ENCODE data around the gene CNN1.
"Not testable (repeated sequence)": the region's sequence is repeated elsewhere in the genome, so short reads cannot be mapped to it uniquely, and the experiment has no call there.

The CNN1 gene

DNA sequence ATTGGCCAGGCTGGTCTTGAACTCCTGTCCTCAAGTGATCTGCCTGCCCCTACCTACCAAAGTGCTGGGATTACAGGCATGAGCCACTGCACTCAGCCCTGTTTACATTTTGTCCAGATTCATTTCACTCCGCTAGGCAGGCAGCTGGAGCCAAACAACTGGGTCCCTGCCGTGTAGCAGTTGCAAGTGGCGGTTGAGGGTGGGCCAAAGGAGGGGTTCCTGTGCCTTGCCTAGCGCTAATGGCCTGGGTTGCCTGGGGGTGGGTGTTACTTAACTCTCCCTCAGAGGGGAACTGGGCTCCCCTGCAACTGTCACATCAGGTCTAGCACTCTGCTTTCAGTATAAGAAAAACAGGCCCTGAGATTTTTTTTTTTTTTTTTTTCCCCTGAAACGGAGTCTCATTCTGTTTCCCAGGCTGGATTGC, 31.4 kb downstream of the CNN1 start:
- no peak for DNase-seq

DNA sequence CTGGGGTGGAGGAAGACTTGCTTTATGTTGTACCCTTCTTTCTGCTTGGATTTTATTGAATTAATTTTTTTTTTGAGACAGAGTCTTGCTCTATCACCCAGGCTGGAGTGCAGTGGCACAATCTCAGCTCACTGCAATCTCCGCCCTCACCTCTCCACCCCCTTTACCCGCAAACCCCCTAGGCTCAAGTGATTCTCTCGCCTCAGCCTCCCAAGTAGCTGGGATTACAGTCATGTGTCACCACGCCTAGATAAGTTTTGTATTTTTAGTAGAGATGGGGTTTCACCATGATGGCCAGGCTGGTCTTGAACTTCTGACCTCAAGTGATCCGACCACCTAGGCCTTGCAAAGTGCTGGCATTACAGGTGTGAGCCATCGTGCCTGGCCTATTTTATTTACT, 34.7 kb downstream of the CNN1 start:
- not testable (repeated sequence) for DNase-seq

DNA sequence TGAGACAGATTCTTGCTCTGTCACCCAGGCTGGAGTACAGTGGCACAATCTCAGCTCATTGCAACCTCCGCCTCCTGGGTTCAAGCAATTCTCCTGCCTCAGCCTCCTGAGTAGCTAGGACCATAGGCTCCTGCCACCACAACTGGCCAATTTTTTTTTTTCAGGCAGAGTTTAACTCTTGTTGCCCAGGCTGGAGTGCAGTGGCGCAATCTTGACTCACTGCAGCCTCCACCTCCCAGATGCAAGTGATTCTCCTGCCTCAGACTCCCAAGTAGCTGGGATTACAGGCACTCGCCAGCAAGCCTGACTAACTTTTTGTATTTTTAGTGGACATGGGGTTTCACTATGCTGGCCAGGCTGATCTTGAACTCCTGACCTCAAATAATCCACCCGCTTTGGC, 35.1 kb downstream of the CNN1 start:
- DNase-seq = not testable (repeated sequence)

DNA sequence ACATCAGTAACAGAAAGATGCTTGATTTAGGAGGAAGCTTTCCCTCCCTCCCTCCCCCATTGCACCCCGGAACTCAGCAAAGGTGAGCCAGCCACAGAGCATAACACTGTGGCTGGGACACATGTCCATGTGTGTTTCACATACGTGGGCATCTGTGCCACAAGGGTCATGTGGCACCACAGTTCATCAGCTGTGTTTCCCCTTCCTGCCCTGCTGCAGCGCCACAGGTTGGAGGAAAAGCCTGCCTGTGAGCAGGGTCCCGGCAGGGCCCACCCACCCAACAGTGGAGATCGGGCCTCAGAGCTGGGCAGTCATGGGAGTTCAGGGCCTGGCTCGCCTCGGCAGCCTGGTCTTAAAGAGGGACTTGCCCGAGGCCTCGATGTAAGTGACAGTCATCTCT, 36.0 kb downstream of the CNN1 start:
- no peak for DNase-seq

DNA sequence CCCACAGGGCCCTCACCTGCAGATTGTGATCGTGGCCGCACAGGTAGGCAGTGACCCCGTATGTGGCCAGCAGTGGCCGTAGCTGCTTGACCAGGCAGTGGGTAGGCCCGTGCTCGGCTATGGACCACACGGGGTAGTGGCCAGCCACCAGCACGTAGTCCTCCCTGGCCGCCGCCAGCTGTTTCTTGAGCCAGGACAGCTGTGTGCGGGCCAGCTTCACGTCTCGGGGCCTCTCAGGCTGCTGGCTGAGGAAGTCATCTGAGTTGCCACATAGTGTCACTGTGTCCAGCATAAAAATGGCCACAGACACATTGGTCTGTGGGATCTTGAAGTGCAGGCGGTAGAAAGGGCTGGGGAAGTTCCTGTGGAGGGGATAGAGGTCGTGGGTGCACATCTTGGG, 37.6 kb downstream of the CNN1 start:
- no peak for DNase-seq

DNA sequence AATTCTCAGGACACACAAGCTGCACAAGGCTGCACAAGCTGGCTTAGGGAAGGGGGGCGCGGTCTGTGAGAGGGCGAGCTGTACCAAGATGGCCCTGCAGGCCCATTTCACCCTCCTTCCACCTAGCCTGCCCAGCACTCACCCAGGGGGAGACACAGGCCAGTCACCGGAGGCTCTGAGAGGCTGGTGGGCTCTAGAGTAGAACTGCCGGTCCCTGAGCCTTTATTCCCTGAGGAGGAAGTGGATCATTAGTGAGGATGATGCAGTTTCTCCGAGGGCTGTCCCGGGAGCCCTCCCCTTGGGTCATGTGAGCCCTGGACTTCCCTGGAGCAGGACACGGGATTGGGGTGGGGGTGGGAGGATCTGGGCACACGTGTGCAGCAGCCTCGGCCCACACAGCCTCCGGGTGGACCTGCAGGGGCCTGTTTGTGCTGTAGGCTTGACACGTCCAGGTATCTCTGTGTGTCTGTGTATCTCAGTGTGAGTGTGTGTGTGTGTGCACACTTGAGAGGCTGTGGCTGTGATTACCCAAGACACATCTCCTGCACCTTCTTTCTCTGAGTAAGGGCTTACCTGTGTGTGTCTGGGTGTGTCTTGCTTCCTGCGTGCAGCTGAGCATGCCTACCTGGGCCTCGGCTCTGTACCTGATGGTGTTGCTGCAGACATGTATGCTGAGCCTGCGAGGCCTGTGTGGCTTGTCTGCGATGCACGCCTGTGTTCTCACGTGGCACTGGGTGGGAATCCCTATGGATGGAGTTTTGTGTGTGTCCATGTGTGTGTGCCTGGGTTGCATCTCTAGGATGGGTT, 39.0 kb downstream of the CNN1 start, which contains the start of gene ACP5:
Gene ACP5 (minus strand): TSS at position 195 of the 807 bp plus-strand sequence. CDS start 328 bp downstream, outside the sequence.
- DNase-seq = no peak

DNA sequence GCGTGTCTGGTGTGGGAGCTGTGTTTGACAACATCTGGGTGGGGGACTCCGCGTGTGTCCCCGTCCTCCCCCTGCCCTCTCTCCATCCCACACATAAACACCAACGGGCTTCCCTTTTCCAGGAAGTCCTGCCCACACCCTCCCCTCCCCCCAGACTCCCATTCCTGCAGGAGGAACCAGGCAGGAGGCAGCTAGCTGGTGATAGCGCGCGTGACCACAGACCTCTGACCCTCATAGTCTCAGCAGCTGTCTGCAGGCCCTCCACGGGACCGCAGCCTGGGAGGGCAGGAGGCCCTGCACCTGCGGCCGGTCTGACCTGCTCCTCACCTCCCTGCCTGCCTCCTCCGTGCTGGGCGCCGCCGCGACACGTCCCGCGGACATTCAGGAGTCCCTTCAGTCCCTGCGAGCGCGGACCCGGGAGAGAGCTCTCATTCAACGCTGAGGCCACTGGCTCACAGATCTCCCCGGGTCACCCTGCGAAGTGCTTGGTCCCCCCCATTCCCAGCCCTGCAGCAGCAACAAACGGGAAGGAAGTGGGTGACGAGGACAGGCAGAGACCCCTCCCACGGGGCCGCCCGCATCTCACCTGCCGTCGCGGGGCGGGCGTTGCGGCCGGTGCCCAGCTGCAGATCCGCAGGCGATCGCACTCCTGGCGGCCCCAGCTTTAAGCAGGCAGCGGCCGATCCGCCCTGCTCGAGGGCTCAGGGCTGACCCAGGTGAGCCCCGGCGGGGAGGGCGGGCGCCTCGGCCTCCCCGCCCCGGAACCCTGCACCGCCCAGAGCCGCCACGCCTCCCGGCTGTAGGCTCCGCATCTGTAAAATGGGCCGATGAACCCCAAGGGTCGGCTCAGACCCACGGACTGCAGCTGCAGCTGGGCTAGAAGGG, 39.8 kb downstream of the CNN1 start:
- DNase-seq = peak in 1 of 2 donors; percentile 36

DNA sequence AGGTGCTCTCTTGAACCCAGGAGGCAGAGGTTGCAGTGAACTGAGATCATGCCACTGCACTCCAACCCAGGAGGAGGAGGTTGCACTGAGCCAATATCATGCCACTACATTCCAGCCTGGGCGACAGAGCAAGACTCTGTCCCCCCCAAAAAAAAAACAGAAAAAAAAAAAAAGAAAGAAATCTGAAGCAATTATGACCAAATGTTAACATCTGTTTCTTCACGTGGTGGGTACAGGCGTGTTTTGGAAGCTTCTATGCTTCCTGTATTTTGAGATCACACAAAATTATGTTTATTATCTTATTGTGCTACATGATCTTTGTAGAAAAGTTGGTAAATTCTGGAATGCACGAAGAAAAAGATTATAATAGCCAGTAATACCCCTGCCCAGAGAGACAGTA, 41.5 kb downstream of the CNN1 start:
- DNase-seq = no peak

DNA sequence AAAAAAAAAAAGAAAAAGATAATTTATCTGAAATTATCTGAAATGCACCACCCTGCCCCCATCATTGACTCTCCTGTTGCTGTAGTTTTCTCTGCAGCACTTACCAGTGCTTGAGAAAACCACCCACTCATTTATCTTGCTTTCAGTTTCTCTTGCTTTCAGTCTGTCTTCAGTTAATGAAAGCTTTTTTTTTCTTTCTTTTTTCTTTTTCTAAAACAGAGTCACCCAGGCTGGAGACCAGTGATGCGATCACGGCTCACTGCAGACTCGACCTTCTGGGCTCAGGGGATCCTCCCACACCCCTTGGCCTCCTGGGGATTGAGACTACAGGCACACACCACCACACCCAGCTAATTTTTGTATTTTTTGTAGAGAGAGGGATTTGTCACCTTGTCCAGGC, 43.1 kb downstream of the CNN1 start:
- peak; percentile 22 to 40 for DNase-seq

DNA sequence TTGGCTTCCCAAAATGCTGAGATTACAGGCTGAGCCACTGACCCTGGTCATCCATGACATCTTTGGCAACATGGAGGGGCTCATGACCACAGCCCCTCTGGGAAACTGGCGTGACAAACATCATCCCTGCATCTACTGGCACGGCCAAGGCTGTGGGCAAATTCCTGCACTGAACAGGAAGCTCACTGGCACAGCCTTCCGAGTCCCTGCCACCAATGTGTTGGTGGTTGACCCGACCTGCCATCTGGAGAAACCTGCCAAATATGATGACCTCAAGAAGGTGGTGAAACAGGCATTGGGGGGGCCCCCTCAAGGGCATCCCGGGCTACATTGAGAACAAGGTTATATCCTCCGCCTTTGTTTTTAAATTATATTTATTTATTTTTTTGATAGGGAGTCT, 47.7 kb downstream of the CNN1 start:
- no peak for DNase-seq

DNA sequence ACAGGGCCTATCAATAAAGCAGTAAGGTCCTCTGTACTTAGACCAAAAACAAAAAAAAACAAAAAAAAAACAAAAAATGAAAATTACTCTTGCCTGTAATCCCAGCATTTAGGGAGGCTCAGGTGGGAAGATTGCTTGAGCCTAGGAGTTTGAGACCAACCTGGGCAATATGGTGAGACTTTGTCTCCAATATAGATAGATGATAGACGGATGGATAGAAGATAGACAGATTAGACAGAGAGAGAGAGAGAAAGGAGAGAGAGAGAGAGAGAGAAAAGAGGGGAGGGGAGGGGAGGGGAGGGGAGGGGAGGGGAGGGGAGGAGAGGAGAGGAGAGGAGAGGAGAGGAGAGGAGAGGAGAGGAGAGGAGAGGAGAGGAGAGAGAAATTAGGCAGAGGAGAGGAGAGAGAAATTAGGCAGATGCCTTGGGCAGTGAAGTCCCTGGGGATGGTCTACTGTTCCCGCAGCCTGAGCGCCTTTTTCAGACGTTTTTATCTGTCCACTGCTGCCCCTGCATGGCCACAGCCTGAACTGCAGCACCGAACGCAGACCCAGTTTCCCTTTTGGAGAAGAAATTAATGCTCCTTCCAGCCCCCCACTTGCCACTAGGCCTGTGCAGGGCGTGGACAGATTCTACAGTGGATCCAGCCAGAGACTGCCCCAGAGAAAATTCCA, 48.8 kb downstream of the CNN1 start:
- DNase-seq = peak; percentile 68 to 77

DNA sequence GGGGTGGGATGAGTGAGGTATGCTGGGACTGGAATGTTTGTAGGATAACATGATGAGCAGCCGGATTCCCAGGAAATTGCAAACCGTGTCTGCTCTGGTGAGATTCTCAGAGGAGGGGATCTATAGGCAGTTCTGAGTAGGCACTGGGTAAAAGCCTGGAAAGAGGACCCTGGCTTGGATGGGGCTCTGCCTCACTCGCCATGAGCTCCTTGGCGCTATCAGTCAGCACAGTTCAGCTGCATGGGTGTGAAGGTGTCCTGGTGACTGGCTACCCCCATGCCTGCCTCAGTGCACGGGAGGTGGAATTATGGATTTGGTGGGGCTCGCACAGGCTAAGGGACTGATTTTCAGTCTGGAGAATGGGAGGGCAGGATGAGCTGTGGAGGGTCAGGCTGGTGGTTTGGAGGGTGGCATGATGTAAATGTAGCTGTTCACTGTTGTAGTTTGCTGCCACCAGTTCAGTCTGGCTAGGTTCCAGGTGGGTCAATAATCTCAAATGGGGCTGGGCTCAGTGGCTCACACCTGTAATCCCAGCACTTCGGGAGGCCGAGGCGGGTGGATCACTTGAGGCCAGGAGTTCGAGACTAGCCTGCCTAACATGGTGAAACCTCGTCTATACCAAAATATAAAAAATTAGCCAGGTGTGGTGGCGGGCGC, 49.5 kb downstream of the CNN1 start:
- DNase-seq = no peak

DNA sequence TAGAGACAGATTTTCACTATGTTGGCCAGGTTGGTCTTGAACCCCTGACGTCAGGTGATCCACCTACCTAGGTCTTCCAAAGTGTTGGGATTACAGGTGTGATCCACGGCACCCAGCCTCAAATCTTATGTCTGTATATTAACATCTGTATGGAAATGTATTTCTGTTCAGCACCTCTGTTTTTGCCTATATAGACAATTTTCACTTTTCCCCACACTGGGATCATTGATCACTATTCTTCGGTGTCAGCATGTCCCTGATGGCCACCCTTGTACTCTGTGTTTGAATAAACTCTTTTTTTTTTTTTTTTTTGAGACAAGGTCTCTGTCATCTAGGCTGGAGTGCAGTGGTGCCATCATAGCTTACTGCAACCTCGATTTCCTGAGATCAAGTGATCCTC, 55.4 kb downstream of the CNN1 start:
- DNase-seq = no peak

DNA sequence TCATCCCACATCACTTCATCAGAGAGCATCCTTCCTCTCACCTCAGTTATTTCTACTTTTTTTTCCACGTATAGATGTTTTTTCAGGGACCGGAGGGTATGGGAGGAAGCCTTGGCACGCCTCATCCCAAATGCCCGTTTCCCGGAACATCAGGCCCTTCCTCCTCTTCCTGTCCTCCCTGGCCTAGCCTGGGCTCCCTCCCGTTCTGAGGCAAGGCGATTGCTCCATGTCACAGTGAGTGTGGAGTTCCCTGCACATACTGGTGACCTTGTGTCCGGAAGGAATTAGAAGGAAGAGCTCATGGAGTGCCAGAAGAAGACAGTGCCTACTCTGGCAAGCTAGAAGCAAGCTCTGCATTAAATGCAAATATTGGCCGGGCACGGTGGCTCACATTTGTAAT, 57.5 kb downstream of the CNN1 start:
- DNase-seq = no peak

DNA sequence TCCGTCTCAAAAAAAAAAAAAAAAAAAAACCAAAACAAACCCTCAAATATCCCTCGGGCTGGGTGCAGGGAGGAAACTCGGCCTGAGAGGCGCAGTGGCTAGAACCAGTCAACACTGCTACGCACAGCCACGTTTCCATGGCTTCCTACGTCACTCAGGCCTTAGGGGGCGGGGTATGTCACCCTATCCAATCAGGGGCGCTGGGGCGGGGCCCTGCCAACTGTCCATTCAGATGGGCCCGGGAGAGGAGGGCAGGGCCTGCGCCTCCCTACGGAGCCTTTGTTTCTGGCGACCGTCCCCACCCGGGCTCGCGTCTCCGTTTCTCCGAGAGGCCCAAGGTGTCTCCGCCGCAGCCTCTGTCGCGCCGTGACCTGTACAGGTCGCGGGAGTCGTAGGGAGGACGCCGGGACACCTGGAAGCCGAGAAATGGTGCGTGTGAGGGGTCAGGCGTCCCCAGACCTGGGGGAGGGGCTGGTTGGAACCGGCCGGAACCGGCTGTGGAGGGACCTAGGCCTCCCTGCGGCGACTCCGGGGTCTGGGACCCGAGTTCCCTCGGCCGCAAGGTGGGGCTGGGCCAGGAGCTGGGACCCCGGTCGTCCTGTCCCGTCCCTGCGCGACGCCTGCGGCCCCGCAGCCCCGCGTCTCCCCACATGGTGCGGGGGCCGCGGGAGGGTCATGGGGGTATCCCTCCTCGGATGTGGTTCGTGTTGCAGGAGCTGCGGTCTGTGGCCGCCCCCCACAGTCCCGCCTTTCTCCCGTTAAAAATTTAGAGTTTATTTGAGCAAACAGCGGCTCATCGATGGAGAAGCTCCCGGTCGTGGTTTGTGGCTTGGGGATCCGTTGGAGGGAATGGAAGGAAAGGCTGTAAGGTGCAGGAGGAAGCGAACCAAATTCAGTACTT, 58.8 kb downstream of the CNN1 start, which contains the start of gene ZNF627:
Gene ZNF627 (plus strand): TSS at position 282 of the 901 bp plus-strand sequence. CDS start 145 bp downstream, at position 427.
- DNase-seq = peak; percentile 95 to 98

DNA sequence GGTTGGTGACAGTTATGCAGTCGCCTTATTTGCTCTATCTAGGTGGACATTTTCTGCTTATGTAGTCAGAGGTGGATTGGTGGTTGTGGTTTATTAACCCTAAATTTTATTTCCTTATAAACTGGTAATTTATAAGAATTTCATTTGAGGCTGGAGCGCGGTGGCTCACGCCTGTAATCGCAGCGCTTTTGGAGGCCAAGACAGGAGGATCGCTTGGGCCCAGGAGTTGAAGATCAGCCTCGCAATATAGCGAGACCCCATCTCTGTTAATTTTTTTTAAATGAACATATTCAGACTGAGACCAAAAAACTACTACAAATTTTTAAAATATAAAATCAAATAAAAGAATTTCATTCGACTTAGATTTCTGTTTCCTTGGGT, 59.4 kb downstream of the CNN1 start:
- no peak for DNase-seq

DNA sequence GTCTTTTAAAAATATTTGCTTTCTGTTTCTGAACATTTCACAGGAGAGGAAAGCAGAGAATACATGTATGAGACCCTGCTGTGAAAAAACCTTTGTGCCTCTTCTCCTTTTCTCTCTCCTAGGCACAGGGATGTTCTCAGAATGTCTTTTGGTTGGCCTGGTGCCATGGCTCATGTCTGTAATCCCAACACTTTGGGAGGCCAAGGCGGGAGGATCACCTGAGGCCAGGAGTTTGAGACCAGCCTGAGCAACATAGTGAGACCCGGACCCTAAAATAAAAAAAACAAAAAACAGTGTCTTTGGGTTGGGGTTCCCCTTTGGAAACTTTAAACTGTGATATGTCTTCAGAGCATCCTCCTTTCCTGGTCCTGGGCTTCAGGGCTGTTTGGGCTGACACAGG, 60.1 kb downstream of the CNN1 start:
- DNase-seq = no peak

DNA sequence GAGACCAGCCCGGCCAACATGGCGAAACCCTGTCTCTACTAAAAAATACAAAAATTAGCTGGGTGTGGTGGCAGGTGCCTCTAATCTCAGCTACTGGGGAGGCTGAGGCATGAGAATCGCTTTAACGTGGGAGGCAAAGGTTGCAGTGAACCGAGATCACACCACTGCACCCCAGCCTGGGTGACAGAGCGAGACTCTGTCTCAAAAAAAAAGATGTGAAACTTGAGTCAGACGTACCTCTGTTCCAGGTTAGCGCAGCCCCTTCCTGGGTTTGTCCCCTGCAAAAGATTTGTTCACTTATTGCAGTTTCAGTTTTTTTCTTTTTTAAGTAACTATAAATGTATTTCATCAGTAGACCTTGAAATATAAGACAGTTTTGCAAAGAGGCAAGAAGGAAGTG, 61.1 kb downstream of the CNN1 start:
- not testable (repeated sequence) for DNase-seq

All from activated CD4-positive, alpha-beta T cell treated with anti-CD3 and anti-CD28 coated beads for 4 hours (primary cell).